GM19351 (cell line): Measurements from ENCODE around the gene KIAA1549.
"Not testable (repeated sequence)": the region's sequence is repeated elsewhere in the genome, so short reads cannot be mapped to it uniquely, and the experiment has no call there.

ENCODE experiments used
- ATAC-seq: cut with Tn5 transposase; IDR thresholded peaks from one replicate; pipeline ENCODE4 v1.9.1; 2021; ENCODE audit warnings: mild to moderate bottlenecking, moderate library complexity; ENCODE audit not compliant: unreplicated experiment

The KIAA1549 gene

DNA sequence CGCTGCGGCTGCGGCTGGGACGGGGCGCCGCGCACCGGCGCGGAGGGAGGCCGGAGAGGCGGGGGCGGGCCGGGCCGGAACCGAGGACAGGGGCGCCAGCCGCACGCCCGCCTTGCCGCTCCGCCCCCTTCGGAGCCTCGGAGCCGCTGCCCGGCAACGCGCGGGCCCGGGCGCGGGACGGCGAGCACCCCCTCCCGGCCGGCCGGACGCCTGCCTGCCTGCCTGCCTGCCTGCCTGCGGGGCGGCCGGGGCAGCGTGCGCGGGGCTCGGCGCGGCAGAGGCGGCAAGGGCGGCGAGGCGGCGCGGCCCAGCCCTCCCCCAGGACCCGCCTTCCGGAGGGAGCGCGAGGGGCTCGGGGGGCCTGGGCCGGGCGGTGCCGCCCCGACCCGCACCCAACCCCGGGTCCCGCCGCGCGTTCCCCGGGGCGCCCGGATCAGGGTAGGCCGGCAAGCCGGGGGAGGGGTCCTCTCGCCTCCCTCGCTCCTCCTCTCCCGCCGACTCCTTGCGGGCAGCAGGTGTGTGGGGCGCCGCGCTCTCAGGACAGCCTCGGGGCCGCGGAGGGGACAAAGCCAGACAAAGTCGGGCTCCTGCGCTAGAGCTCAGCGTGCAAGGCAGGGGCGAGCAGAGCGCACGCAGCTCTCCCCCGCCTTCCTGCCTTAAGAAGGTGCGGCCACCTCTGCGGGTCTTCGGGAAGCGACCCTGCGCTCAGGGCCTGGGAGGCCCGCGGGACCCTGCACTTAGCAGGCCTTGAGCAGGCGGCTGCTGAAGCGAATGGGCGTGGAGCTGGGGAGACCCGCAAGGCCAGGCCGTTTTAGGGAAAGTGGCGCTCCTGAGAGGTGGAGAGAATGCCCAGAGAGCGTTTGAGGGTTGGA, at the start of gene KIAA1549:
KIAA1549 (minus strand) TSS at position 58 of the 872 bp plus-strand sequence. CDS start 120 bp downstream, outside the sequence.
- ATAC-seq, result peak; percentile 83

GRCh38 chr7:139029353-139029752, 48.2 kb upstream of the KIAA1549 start:
- ATAC-seq, result no peak

DNA sequence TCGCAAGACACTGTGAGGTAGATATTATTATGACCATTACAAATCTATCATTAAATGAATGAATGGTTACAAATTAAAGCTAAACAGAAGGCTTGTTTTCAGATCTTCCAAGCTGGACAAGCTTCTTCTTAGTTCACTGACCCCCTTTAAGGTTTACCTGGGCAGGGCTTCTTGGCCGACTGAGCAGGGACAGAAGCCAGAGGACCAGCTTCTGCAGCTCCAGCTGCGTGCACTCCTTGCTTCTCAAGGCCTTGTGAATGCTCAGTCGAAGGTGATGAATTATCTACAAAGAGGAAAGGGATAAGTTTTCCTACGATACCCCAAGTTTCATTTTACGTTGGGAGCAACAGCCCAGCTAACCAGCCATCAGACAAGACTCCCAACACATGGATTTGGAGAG, 45.4 kb upstream of the KIAA1549 start:
- no peak for ATAC-seq

GRCh38 chr7:139025861-139026260, 44.7 kb upstream of the KIAA1549 start:
- ATAC-seq, result not testable (repeated sequence)

DNA sequence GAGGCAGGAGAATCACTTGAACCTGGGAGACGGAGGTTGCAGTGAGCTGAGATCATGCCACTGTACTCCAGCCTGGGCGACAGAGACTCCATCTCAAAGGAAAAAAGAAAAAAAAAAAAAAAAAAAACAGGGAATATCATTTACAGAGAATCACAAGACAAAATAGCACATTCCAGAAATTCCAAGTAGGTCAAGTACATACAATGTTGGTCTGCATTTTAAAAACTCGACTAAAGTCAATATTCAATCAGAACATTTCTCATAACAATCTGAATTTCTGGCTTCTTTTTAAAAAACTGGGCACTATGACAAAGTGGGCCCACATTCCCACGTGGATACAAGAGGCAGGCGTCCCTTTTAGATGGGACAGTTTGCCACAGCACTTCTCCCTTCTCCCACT, 41.9 kb upstream of the KIAA1549 start:
- no peak for ATAC-seq

DNA sequence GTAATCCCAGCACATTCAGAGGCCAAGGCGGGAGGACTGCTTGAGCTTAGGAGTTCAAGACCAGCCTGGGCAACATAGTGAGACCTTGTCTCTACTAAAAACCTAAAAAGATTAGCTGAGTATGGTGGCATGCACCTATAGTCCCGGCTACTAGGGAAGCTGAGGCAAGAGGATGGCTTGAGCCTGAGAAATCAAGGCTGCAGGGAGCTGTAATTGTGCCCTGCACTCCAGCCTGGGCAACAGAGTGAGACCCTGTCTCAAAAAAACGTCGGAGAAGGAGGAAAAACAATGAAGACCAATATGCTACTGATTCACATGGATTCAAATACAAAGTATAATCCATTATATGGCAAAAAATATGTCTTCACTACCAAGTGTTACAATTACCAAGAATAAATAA, 41.1 kb upstream of the KIAA1549 start:
- no peak for ATAC-seq

- no peak for ATAC-seq
Observed at GRCh38 chr7:139018910-139019309, 37.7 kb upstream of the KIAA1549 start.

GRCh38 chr7:139016931-139017511, 35.8 kb upstream of the KIAA1549 start:
- ATAC-seq, result peak; percentile 97

- ATAC-seq, result no peak
Observed at GRCh38 chr7:139011373-139011772, 30.2 kb upstream of the KIAA1549 start.

- no peak for ATAC-seq
Observed at GRCh38 chr7:139004321-139005090, 23.3 kb upstream of the KIAA1549 start.

DNA sequence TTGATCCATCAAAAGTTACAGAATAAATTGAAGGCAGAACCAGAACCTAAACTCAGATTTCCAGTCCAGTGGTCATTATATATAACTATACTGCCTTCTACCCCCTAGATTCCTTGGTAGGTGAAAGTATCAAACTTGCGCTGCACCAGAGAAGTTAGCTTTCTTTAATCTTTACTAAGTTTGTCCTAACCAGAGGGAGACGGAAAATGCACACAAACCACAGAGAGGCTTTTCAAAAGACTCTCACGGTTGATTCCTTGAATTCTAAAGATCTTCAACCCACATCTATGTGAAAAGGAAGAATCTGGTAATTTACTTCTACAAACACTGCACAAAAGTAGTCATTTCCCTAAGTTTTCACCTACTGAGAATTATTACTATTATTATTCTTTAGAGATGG, 18.2 kb upstream of the KIAA1549 start:
- no peak for ATAC-seq

DNA sequence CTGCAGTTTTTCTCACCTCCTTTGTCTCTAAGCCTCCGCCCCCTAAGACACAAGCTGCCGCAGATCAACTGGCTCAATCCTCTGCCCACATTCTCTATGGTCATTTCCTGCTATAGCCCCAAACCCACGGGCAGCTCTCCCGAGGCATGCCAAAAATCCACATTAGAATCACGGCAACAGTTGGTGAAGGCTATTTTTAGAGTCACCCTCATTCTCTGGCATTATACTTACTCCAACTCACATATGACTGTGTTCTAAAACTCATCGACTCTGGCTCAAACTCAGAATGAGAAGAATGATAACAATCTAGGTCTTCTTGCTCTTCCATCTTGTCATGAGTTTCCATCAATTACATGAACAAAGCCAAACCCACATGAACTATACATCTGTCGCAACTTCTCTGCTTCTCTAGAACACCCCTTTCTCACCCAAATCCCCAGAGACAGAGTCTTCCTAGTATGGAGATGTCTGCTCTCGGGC, 10.9 kb upstream of the KIAA1549 start:
- ATAC-seq, result no peak

DNA sequence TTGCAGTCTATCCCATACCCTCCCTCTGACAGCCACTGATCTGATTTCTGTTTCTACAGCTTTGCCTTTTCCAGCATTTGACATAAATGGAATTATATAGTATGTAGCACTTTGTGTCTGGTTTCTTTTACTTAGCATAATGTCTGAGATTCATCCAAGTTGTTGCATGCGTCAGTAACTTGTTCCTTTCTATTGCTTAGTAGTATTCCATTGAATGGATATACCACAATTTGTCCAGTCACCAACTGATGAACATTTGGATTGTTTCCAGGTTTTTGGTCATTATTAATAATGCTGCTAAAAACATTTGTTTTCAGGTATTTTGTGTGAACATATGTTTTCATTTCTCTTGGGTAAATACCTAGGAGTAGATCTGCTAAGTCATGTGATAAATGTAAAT, 6.5 kb upstream of the KIAA1549 start:
- ATAC-seq, result no peak

DNA sequence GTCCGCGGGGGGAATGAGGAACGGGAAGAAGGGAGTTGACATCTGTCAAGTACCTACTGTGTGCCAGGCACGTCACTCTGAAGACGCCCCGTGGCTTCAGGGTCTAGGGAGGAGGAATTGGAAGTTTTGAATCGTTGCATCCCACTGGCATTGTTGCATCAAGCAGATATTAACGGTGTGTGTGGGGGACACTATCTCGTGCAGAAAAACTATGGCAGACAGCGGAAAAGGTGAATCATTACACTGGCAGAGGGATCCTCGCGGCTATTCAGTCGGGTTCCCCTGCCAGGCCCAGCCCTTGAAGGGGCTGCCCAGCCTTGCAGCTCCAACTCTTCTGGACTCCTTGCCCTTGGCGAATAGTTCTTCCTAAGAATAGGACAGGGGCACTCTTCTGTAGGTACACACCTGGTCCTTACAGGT, 1.0 kb upstream of the KIAA1549 start:
- no peak for ATAC-seq

- ATAC-seq, result peak; percentile 39
Observed at GRCh38 chr7:138980563-138981291, 462 bp downstream of the KIAA1549 start.

- no peak for ATAC-seq
Observed at GRCh38 chr7:138979988-138980562, 1.1 kb downstream of the KIAA1549 start.

DNA sequence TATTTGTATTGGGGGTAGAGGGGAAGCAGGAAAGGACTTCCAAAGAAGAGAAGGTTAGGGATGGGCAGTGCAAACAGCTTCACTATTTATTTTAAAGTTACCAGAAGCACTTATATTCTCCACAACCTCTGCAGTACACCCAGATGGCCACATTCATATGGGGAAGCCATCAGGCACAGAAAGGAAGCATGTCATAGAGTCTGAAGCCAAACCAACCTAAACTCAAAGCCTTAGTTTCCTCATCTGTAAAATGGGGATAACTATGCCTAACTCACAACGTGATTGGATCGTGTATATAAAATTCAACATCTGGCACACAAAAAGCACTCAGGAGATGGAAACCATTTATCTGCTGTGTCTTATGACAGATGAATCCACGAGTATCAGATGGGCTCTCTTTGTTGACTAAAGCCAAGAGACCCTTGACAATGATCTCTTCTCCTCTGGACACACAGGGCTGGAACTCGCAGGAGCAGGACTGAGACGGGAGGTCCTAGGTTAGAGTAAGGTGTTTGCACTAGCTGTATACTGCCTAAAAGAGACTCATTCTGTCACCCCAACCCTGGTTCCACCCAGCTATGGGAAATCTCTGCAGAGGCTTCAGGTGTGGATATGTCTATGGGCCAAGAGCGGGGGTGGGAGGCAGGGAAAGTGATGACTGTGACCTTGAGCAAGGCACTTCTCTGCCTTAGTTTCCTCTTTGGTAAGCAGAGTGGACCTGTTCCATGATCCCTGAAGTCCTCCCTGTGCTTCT, 1.8 kb downstream of the KIAA1549 start:
- peak; percentile 58 for ATAC-seq

DNA sequence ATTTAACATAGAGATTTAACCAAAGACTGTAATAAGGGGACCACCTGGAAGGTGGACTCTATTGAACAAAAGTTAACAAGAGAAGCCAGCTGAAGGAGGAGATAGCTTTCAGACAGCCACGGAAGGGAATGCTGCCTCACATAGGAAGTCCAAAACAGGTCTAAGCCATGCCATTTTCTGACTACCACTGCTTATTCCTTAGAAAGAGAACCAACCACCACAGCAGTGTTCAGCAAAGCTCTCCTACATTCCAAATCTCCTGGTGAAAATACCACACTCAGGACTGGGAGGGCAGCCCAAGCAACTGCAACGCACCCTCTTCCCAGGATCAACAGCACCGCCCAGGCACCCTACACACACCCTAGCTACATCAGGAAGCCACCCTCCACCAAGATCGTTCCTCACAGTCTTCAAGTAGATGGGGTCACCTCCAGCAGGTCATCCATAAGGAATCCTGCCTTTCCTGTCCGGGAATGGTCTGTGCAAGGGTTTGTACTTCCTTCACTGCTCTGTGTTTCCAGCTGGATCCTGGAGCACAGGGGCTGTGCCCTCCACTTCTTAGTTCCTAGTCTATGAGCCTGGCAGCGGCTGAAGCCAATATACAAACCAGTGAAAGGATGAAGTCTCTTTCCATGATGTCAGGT, 2.5 kb downstream of the KIAA1549 start:
- no peak for ATAC-seq

DNA sequence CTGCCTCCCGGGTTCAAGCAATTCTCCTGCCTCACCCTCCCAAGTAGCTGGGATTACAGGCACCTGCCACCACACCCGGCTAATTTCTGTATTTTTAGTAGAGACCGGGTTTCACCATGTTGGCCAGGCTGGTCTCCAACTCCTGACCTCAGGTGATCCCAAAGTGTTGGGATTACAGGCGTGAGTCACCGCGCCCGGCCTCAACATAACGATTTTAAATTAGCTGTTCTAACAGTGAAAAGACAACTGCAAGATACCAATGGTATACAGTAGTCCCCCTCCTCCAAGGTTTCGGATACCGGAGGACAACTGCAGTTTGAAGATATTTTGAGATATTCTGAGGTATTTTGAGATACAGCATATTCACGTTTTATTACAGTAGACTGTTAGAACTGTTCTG, 5.0 kb downstream of the KIAA1549 start:
- not testable (repeated sequence) for ATAC-seq
